Measurements from ENCODE around the gene SIPA1L3. TPM values are rescaled to one million over a fixed set of nuclear protein-coding genes. Genes with fewer than 3 reads are reported as not detected.
"Not testable (repeated sequence)": the region's sequence is repeated elsewhere in the genome, so short reads cannot be mapped to it uniquely, and the experiment has no call there.

SIPA1L3 gene, protein sequence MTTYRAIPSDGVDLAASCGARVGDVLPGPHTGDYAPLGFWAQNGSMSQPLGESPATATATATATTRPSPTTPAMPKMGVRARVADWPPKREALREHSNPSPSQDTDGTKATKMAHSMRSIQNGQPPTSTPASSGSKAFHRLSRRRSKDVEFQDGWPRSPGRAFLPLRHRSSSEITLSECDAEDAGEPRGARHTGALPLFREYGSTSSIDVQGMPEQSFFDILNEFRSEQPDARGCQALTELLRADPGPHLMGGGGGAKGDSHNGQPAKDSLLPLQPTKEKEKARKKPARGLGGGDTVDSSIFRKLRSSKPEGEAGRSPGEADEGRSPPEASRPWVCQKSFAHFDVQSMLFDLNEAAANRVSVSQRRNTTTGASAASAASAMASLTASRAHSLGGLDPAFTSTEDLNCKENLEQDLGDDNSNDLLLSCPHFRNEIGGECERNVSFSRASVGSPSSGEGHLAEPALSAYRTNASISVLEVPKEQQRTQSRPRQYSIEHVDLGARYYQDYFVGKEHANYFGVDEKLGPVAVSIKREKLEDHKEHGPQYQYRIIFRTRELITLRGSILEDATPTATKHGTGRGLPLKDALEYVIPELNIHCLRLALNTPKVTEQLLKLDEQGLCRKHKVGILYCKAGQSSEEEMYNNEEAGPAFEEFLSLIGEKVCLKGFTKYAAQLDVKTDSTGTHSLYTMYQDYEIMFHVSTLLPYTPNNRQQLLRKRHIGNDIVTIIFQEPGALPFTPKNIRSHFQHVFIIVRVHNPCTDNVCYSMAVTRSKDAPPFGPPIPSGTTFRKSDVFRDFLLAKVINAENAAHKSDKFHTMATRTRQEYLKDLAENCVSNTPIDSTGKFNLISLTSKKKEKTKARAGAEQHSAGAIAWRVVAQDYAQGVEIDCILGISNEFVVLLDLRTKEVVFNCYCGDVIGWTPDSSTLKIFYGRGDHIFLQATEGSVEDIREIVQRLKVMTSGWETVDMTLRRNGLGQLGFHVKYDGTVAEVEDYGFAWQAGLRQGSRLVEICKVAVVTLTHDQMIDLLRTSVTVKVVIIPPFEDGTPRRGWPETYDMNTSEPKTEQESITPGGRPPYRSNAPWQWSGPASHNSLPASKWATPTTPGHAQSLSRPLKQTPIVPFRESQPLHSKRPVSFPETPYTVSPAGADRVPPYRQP (N-terminal part only)
- 4.4 and 4.9 TPM in 2 replicates for total RNA-seq (2014; rRNA removed; shearing (Covaris generic))
- 7.5 and 8.7 TPM in 2 replicates for polyA plus RNA-seq (2015; cell fraction: cytosol; rRNA removed)
- 6.2 and 13.4 TPM in 2 replicates for polyA plus RNA-seq (2015; cell fraction: nucleus; rRNA removed)

DNA sequence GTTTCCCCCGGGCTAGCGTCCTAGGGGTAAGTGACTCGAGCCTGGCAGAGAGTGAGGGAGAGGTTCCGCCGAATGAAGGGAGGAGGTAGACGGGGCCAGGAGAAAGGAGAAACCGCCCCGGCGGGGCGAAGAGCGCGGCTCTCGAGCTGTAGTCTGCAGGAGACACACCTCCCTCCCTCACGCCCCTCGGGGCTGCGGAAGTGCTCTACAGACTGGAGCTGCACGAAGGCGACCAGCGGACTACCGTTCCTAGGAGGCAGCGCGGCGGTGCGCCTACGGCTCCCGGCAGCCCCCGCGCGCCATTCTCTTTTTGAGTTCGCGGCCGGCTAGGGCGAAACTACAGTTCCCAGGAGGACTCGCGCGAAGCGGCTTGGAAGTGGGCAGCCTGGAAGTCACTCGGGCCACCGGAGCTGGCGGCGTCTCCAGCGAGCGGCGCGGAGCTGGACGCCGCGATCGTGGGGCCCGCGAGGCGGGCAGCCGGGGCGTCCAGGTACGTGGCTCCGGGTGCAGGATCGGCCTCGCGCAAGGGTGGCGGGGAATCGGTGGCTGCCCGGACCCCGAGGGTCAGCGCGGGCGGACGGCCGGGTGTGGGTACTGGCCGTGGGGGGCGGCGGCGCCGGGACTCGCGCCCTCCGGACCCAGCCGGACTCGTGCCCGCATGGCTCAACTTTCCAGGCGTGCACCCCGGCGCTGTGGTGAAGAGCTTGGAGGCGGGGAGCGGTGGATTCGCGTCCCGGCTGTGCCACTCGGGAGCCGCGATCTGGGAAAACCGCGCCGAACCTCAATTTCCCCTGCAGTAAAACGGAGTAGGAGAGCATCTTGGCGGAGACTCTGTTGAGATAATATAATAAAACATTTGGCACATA lies at the start of gene SIPA1L3:
Gene SIPA1L3, plus strand, starts transcription at position 340 of the 866 bp plus-strand sequence. CDS start 174,358 bp downstream, outside the sequence.
- DNase-seq (ENCODE audit: low read depth, low spot score) = peak; percentile 94
- in situ Hi-C loops (cut with HindIII; ENCODE audit: low pct_unique_long_range_greater_than_20kb, low sequenced_read_pairs) = no loop called here

DNA sequence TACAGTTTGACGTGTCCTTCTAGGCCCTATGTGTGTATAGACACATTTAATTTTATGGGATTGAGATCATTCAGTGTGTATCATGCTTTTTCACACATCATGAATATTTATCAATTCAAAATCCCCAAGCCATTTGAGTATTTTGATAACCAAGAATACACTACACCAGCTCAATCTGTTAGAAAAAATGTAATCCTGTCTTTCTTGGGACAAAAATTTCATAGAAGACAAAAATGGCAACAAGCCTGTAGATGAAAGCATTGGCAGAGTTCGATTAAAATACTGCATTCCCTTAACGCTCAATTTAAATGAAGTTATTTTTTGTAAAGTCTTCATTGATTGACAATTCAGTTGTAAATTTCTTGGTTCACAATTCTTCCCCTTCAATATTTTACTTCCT lies 42.5 kb upstream of the SIPA1L3 start:
- in situ Hi-C loops (cut with HindIII; ENCODE audit: low pct_unique_long_range_greater_than_20kb, low sequenced_read_pairs) = no loop called here

DNA sequence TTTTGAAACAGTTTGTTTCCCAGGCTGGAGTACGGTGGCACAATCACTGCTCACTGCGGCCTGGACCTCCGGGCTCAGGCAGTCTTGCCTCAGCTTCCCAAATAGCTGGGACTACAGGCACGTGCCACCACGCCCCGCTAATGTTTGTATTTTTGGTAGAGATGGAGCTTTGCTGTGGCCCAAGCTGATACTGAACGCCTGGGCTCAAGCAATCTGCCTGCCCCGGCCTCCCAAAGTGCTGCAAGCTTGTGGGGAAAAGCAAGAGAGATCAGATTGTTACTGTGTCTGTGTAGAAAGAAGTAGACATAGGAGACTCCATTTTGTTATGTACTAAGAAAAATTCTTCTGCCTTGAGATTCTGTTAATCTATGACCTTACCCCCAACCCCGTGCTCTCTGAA lies 41.1 kb upstream of the SIPA1L3 start:
- in situ Hi-C loops (cut with HindIII; ENCODE audit: low pct_unique_long_range_greater_than_20kb, low sequenced_read_pairs); DNase-seq (ENCODE audit: low read depth, low spot score): not testable (repeated sequence)

More for the DNA sequence above, 42.5 kb upstream of the SIPA1L3 start:
- no peak for DNase-seq (ENCODE audit: low read depth, low spot score)

DNA sequence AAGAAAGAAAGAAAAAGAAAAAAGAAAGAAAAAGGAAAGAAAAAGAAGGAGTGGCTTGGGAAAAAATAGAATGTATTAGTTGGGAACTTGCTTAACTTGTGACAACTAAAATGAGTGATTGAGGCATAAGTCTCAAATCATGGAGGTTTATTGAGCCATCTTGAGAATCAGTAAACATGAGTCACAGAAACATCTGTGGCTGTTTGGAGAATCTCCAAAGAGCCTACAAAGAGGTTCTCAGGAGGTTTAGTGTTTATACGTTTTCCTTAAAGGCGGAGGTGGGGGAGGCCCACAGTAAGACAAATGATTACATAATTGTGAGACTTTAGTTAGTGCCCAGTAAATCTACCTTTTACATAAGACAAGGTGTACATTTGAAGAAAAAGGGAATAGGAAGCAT lies 39.2 kb upstream of the SIPA1L3 start:
- in situ Hi-C loops (cut with HindIII; ENCODE audit: low pct_unique_long_range_greater_than_20kb, low sequenced_read_pairs) = no loop called here
- DNase-seq (ENCODE audit: low read depth, low spot score) = no peak

DNA sequence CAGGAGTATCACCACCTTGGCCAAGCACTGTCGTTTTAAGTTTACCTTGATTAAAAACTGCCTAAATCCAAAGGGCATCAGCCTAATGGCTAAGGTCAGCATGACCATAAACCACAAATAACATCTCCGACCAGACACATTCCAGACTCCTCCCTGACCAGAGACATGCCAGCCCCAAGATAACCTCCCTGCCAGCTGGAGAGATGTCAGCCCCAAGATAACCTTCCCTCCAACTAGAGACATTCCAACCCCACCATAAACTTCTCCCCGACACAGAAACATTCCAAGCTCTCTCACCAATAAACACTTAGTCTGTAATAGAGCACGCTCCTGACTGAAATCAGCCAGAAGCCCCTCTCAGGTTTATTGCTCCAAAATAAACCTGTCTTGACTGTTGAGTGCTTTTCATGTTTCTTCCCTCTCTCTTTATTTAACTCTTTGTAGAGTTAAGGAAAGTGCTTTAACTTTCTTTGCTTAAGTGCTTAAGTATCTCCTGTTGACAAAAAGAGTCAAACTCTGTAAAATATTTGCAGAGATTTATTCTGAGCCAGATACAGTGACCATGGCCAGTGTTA lies 37.2 kb upstream of the SIPA1L3 start:
- no peak for DNase-seq (ENCODE audit: low read depth, low spot score)
- in situ Hi-C loops (cut with HindIII; ENCODE audit: low pct_unique_long_range_greater_than_20kb, low sequenced_read_pairs) = no loop called here

DNA sequence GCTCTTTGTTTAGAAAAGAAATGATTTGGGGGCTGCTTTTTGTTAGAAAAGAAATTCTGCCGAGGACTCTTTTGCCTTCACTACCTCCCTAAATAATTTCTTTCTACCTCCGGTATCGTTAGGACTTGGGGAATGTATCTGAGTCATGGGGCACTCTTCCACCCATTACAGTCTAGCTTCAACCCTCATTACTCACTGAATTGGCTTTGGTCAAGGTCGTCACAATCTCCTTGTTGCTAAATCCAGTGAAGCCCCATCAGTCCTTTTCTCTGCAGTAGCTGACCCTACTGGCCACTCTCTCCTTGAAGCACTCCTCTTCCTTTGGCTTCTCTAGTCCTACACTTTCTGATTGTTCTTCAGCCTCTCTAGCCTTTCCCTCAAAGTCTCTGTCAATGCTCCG lies 34.6 kb upstream of the SIPA1L3 start:
- in situ Hi-C loops (cut with HindIII; ENCODE audit: low pct_unique_long_range_greater_than_20kb, low sequenced_read_pairs) = no loop called here
- no peak for DNase-seq (ENCODE audit: low read depth, low spot score)

DNA sequence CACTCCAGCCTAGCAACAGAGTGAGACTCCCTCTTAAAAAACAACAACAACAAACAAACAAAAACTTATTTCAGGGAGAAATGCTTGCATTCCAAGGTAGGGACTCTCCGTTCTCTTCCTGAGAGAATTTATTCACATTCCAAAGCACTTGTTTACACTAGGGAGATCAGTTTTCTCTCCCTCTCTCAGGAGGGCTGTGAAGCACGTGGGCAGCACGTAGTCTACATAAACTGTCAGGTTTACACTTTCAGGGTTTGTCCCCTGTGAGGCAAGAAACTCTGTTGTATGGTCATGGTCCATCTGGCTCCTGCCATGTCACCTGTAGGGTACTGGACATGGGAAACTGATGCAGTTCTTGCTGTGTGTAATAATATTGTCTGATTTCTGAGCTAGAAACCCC lies 32.2 kb upstream of the SIPA1L3 start:
- DNase-seq (ENCODE audit: low read depth, low spot score) = no peak

DNA sequence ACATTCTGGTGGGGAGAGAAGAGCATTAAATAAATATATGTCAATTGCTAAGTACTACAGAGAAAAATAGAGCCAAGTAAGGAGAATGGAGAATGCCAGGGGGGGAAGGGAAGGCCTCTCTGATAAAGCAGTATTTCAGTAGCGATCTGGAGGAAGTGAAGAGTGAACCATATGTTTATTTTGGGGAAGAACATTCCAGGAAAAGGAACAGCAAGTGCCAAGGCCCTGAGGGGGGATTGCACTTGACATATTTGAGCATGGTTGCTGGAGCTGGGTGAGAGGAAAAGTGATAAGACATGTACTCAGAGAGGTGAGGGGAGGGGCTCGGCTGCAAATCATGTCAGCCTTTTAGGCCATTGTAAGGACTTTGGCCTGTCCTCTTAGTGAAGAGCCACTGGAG lies 31.0 kb upstream of the SIPA1L3 start:
- in situ Hi-C loops (cut with HindIII; ENCODE audit: low pct_unique_long_range_greater_than_20kb, low sequenced_read_pairs) = no loop called here
- DNase-seq (ENCODE audit: low read depth, low spot score) = no peak

More for the DNA sequence above, 32.2 kb upstream of the SIPA1L3 start:
- in situ Hi-C loops (cut with HindIII; ENCODE audit: low pct_unique_long_range_greater_than_20kb, low sequenced_read_pairs) = no loop called here

DNA sequence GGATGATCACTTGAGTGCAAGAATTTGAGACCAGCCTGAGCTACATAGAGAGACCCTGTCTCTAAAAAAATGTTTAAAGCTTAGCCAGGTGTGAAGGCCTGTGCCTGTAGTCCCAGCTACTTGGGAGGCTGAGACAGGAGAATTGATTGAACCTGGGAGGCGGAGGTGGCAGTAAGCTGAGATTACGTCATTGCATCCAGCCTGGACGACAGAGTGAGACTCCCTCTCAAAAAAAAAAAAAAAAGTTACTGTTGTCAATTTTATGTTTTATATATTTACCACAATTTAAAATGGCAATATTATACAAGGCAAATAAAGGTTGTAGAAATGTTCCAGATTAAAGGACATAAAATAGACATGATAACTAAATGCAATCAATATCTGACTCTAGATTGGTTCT lies 29.9 kb upstream of the SIPA1L3 start:
- DNase-seq (ENCODE audit: low read depth, low spot score) = no peak
- in situ Hi-C loops (cut with HindIII; ENCODE audit: low pct_unique_long_range_greater_than_20kb, low sequenced_read_pairs) = no loop called here

DNA sequence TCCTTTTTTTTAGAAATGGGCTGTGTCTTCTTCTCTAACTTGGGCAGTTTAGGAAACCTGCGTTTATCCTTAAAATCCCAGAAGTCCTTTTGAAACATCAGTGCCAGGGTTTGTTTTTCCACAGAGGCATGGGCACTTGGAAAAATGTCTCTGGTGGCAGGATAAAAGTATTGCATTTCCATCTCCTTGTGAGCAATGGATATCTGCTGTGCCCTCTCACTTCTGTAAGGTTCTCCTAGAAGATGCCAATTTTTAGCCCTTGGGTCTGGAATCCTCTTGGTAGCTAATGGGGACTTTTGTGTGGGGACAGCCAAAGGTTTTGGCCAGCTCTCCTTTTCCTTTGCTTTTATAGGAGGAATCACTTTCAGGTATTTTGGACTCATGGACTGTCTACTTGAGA lies 21.6 kb upstream of the SIPA1L3 start:
- DNase-seq (ENCODE audit: low read depth, low spot score) = no peak
- in situ Hi-C loops (cut with HindIII; ENCODE audit: low pct_unique_long_range_greater_than_20kb, low sequenced_read_pairs) = no loop called here

DNA sequence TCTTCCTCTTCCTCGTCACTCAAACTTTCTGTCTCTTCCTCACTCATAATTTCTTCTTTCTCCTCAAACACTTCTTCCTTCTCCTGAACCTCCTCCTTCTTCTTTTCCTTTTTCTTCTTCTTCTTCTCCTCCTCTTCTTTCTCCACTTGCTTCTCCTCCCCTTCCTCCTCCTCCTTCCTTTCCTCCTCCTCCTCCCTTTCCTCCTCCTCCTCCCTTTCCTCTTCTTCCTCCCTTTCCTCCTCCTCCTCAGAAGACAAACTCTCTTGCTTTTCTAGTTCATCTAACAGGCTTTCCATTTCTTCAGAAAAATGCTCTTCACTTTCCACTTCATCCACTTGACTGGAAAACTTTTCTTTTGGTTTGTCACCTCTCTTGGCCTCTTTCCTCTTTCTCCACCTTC lies 20.4 kb upstream of the SIPA1L3 start:
- no peak for DNase-seq (ENCODE audit: low read depth, low spot score)
- in situ Hi-C loops (cut with HindIII; ENCODE audit: low pct_unique_long_range_greater_than_20kb, low sequenced_read_pairs) = no loop called here

DNA sequence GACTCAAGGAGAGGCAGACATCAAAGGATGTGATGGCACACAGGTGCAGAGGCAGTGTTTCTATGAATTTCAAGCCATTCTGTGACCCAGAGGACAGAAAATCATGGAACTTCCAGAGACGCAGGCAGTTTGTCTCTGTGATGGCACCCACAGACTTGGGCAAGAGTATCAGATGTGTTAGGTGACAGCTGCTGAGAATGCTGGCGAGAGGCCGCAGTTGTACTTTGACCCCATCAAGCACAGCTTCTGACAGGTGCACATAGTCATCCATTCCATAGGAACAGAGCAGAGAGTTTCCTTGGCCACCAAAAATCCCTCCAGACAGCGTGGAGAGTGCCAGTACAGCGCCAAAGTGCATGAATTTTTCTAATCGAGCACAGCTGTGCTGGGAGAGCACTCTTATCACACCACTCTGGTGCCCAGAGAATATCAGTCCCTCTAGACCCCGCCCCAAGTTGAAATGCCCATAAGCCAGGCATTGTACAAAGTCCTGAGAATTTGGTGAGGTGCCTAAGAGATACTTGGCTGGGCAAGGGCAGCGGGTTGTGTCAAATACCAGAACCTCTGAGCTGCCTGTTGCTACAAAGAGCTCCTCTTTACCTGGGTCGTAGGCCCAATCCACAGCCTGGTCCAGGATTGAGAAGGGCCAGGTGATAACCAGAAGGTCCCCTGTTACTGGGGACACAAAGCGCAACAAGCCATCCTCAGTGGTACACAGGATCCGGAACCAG lies 13.0 kb upstream of the SIPA1L3 start:
- in situ Hi-C loops (cut with HindIII; ENCODE audit: low pct_unique_long_range_greater_than_20kb, low sequenced_read_pairs) = no loop called here
- DNase-seq (ENCODE audit: low read depth, low spot score) = no peak

DNA sequence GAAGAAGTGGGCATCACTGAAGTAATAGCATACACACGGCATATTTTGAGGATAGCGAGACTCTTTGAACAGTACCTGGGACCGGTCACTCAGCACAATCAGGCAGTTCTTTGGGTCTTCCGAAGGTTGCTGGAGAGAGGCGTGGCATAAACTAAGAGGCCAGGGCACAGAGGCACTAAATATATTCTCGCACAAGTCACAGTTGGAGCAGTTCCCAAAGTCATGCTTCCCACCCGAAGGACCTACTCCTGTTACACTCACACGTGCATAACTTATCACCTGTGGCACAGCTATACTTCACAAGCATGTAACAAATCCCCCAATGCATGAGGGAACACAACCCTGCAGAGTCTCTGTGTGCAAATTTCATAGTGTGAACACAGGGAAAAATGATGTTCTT lies 10.8 kb upstream of the SIPA1L3 start:
- in situ Hi-C loops (cut with HindIII; ENCODE audit: low pct_unique_long_range_greater_than_20kb, low sequenced_read_pairs) = no loop called here

DNA sequence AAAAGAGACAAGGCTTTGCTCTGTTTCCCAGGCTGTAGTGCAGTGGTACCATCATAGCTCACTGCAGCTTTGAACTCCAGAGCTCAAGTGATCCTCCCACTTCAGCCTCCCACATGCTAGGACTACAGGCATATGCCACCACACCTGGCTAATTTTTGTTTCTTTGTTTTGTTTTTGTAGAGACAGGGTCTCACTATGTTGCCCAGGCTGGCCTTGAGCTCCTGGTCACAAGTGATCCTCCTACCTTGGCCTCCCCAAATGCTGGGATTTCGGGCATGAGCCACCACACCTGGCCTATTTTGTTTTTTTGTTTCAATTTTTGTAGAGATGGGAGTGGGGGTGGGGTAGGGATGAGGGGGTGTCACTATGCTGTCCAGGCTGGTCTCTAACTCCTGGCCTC lies 7.6 kb upstream of the SIPA1L3 start:
- DNase-seq (ENCODE audit: low read depth, low spot score) = no peak
- in situ Hi-C loops (cut with HindIII; ENCODE audit: low pct_unique_long_range_greater_than_20kb, low sequenced_read_pairs) = no loop called here

More for the DNA sequence above, 10.8 kb upstream of the SIPA1L3 start:
- DNase-seq (ENCODE audit: low read depth, low spot score) = no peak

DNA sequence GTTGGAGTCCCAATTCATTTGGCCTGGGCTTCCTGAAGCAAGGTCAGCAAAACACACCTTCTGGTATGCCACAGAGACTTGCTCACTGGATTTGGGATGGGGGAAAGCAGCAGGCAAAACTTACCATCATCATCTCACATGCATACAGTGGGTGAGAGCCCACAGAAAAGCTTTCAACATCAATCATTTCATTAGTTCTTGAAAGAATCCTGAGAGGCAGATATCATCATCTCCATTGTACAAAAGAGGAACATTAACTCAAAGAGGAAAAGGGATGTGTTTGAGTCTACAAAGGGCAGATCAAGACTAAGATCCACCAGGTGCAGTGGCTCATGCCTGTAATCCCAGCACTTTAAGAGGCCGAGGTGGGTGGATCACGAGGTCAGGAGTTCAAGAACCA lies 7.0 kb upstream of the SIPA1L3 start:
- no peak for DNase-seq (ENCODE audit: low read depth, low spot score)
- in situ Hi-C loops (cut with HindIII; ENCODE audit: low pct_unique_long_range_greater_than_20kb, low sequenced_read_pairs) = no loop called here

DNA sequence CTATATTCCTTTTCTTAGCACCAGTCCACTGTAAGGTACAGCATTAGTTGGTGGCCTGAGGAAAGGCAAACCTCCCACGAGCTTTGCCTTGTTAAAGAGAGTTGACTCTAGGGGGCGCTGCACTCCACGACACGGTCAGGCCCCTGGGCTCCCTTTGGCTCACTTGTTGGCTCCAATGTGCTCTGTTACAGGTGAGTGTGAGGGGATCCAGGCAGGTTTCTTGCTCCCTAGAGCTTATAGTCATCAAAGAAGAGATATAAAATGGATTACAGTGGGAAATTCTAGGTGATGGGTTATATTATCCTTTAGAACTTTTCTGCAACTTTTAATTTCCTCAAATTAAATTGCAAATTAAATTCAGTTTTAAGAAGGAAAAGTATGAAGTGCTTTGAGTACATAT lies 4.3 kb upstream of the SIPA1L3 start:
- peak; percentile 75 for DNase-seq (ENCODE audit: low read depth, low spot score)
- in situ Hi-C loops (cut with HindIII; ENCODE audit: low pct_unique_long_range_greater_than_20kb, low sequenced_read_pairs) = no loop called here
